Subcutaneous abdominal adipose tissue (tissue), 5 donors: ENCODE results near the gene UQCRH.

Experiments used
- H3K27ac ChIP-seq: one replicate; pipeline ENCODE4 v1.7.0; 2013; ENCODE audit warnings: low read depth, mild to moderate bottlenecking, inconsistent platforms, low read length, moderate library complexity
- H3K27me3 ChIP-seq, 5 donors: one replicate each; pipeline ENCODE4 v1.7.0; 2013; ENCODE audit warnings: low read length in 5 of 5, inconsistent platforms in 1 of 5; ENCODE audit not compliant: control insufficient read depth in 5 of 5, insufficient read depth in 4 of 5
- H3K36me3 ChIP-seq, 5 donors: one replicate each; pipeline ENCODE4 v1.7.0; 2013; ENCODE audit warnings: low read length in 5 of 5; ENCODE audit not compliant: control insufficient read depth in 5 of 5, insufficient read depth in 5 of 5
- H3K4me1 ChIP-seq, 5 donors: one replicate each; pipeline ENCODE4 v1.7.0; 2013; ENCODE audit warnings: low read length in 5 of 5, mild to moderate bottlenecking in 3 of 5, moderate library complexity in 1 of 5; ENCODE audit not compliant: control insufficient read depth in 5 of 5, insufficient read depth in 5 of 5
- H3K4me3 ChIP-seq, 5 donors: one replicate each; pipeline ENCODE4 v1.7.0; 2013; ENCODE audit warnings: low read length in 5 of 5, low read depth in 1 of 5
- H3K9ac ChIP-seq, 5 donors: one replicate each; pipeline ENCODE4 v1.7.0; 2013; ENCODE audit warnings: low read length in 5 of 5, mild to moderate bottlenecking in 4 of 5, moderate library complexity in 3 of 5
- H3K9me3 ChIP-seq, 5 donors: one replicate each; pipeline ENCODE4 v1.7.0; 2013; ENCODE audit warnings: low read length in 5 of 5; ENCODE audit not compliant: control insufficient read depth in 5 of 5
- donor health status: healthy.
- donor health status: healthy.
- donor health status: healthy.
- donor health status: healthy.
- donor health status: healthy.

The UQCRH gene

GRCh38 chr1:46303038-46303871 is at the start of gene UQCRH, which contains the start of gene LRRC41:
TSS of gene UQCRH (plus strand) at chr1:46303698. CDS start at chr1:46303767, 69 bp downstream.
TSS of gene LRRC41 (minus strand) at chr1:46303616. CDS start at chr1:46303322, 294 bp downstream.
- Histone ChIP-seq H3K4me3 (peak within 1 kb of the TSS; percentile 84 to 99 (median 92)), H3K27me3 (no peaks in the 10 kb centered on the region), H3K9ac (peak within 1 kb of the TSS; percentile 98 to 100 (median 100)), H3K4me1 (peaks cover 6 to 64% (median 54%) of the 10 kb centered on the region in 5 donors), H3K27ac (peak within 1 kb of the TSS; percentile 98), H3K36me3 (no peaks in the 10 kb centered on the region), H3K9me3 (no peaks in the 10 kb centered on the region)

- Histone ChIP-seq H3K9me3 (no peaks in the 10 kb centered on the region), H3K4me1 (no peaks in the 10 kb centered on the region), H3K4me3 (no peak overlapping the region), H3K27me3 (no peaks in the 10 kb centered on the region), H3K27ac (no peak overlapping the region), H3K9ac (no peak overlapping the region), H3K36me3 (no peaks in the 10 kb centered on the region)
Measured at GRCh38 chr1:46254668-46255067, 48.8 kb upstream of the UQCRH start.

GRCh38 chr1:46256523-46256922 is 47.0 kb upstream of the UQCRH start:
- Histone ChIP-seq H3K27ac (no peak overlapping the region), H3K36me3 (no peaks in the 10 kb centered on the region), H3K9me3 (no peaks in the 10 kb centered on the region), H3K4me3 (no peak overlapping the region), H3K9ac (no peak overlapping the region), H3K4me1 (no peaks in the 10 kb centered on the region), H3K27me3 (no peaks in the 10 kb centered on the region)

GRCh38 chr1:46262508-46262907 is 41.0 kb upstream of the UQCRH start:
- Histone ChIP-seq H3K4me1 (no peaks in the 10 kb centered on the region), H3K27ac (no peak overlapping the region), H3K27me3 (no peaks in the 10 kb centered on the region), H3K4me3 (no peak overlapping the region), H3K36me3 (no peaks in the 10 kb centered on the region), H3K9me3 (no peaks in the 10 kb centered on the region), H3K9ac (no peak overlapping the region)

- Histone ChIP-seq H3K27ac (no peak overlapping the region), H3K9me3 (no peaks in the 10 kb centered on the region), H3K9ac (no peak overlapping the region), H3K4me1 (no peaks in the 10 kb centered on the region), H3K4me3 (no peak overlapping the region), H3K27me3 (no peaks in the 10 kb centered on the region), H3K36me3 (no peaks in the 10 kb centered on the region)
Measured at GRCh38 chr1:46263146-46263545, 40.4 kb upstream of the UQCRH start.

- Histone ChIP-seq H3K27me3 (no peaks in the 10 kb centered on the region), H3K4me1 (no peaks in the 10 kb centered on the region), H3K9ac (no peak overlapping the region), H3K9me3 (no peaks in the 10 kb centered on the region), H3K27ac (no peak overlapping the region), H3K4me3 (no peak overlapping the region), H3K36me3 (no peaks in the 10 kb centered on the region)
Measured at GRCh38 chr1:46268578-46268977, 34.9 kb upstream of the UQCRH start.

- no peaks in the 10 kb centered on the region for H3K27me3 ChIP-seq
- H3K4me1 ChIP-seq: peaks cover 0 to 8% (median 6%) of the 10 kb centered on the region in 5 donors
- peaks cover 0 to 24% (median 14%) of the 10 kb centered on the region in 5 donors for H3K36me3 ChIP-seq
- H3K27ac ChIP-seq: no peak overlapping the region
- H3K4me3 ChIP-seq: no peak overlapping the region
- no peaks in the 10 kb centered on the region for H3K9me3 ChIP-seq
- no peak overlapping the region for H3K9ac ChIP-seq
Measured at GRCh38 chr1:46274225-46275029, 29.1 kb upstream of the UQCRH start.

- H3K9ac ChIP-seq: no peak overlapping the region
- no peaks in the 10 kb centered on the region for H3K27me3 ChIP-seq
- no peaks in the 10 kb centered on the region for H3K9me3 ChIP-seq
- peaks cover 0 to 10% (median 8%) of the 10 kb centered on the region in 5 donors for H3K4me1 ChIP-seq
- no peak overlapping the region for H3K27ac ChIP-seq
- H3K36me3 ChIP-seq: peaks cover 0 to 30% (median 19%) of the 10 kb centered on the region in 5 donors
- H3K4me3 ChIP-seq: no peak overlapping the region
Measured at GRCh38 chr1:46275030-46275337, 28.5 kb upstream of the UQCRH start.

GRCh38 chr1:46277658-46278373 is 25.7 kb upstream of the UQCRH start:
- Histone ChIP-seq H3K9ac (no peak overlapping the region), H3K27ac (no peak overlapping the region), H3K9me3 (no peaks in the 10 kb centered on the region), H3K27me3 (no peaks in the 10 kb centered on the region), H3K4me1 (peaks cover 0 to 18% (median 8%) of the 10 kb centered on the region in 5 donors), H3K36me3 (peaks cover 5 to 53% (median 34%) of the 10 kb centered on the region in 5 donors), H3K4me3 (no peak overlapping the region)
